Tibial nerve (tissue), 4 donors: ENCODE data around the gene RPL5. TPM values are rescaled to one million over a fixed set of nuclear protein-coding genes. Genes with fewer than 3 reads are reported as not detected.

ENCODE experiments used
- DNase-seq, 2 donors: peaks; one replicate each; pipeline ENCODE4 v3.0.0-alpha.2; 2019; ENCODE audit warnings: low spot score in 2 of 2
- H3K27ac ChIP-seq, 4 donors: fragments of 200-600 bp; sonication (generic) in 3 of 4; one replicate each; pipeline ENCODE4 v1.5.1; 2017 to 2019; ENCODE audit warnings: mild to moderate bottlenecking in 1 of 4
- H3K27me3 ChIP-seq, 2 donors: fragments of 200-600 bp; sonication (generic) in 1 of 2; one replicate each; pipeline versions ENCODE4 v1.5.1 to v1.6.0; 2017 to 2019
- H3K36me3 ChIP-seq, 3 donors: fragments of 200-600 bp; sonication (generic); one replicate each; pipeline ENCODE4 v1.5.1; 2018 to 2019
- H3K4me1 ChIP-seq, 4 donors: fragments of 200-600 bp; sonication (generic) in 3 of 4; one replicate each; pipeline ENCODE4 v1.5.1; 2017 to 2019
- H3K4me3 ChIP-seq, 4 donors: fragments of 200-600 bp; sonication (generic) in 3 of 4; one replicate each; pipeline ENCODE4 v1.5.1; 2017 to 2019; ENCODE audit warnings: mild to moderate bottlenecking in 1 of 4, moderate library complexity in 1 of 4
- H3K9me3 ChIP-seq, 4 donors: fragments of 200-600 bp; sonication (generic) in 3 of 4; one replicate each; pipeline ENCODE4 v1.5.1; 2017 to 2019
- CTCF ChIP-seq, 5 experiments: fragments of 200-600 bp in 3 of 5; fragments of 450-650 bp in 2 of 5; sonication (generic) in 3 of 5; IDR thresholded peaks; one replicate each; pipeline ENCODE4 v1.5.1; 2016 to 2019; ENCODE audit warnings: antibody characterized with exemption in 5 of 5, mild to moderate bottlenecking in 3 of 5, moderate library complexity in 2 of 5
- EP300 ChIP-seq, 2 donors: sonication (generic); formaldehyde crosslinking; IDR thresholded peaks; one replicate each; pipeline ENCODE4 v1.6.1; 2017; ENCODE audit warnings: antibody characterized with exemption in 2 of 2, mild to moderate bottlenecking in 1 of 2
- POLR2A ChIP-seq, 2 donors: fragments of 450-650 bp; IDR thresholded peaks; one replicate each; pipeline ENCODE4 v1.6.1; 2017; ENCODE audit warnings: antibody characterized with exemption in 2 of 2, mild to moderate bottlenecking in 2 of 2, moderate library complexity in 2 of 2
- WGBS, 2 donors: methylation state at CpG; one replicate each; pipeline ENCODE4 v1.1.5; 2018; 5-methylcytosine and 5-hydroxymethylcytosine counted together
- total RNA-seq, 4 donors: library from RNA; depleted of rRNA; stranded (reverse); fragments of >200 nt; gene quantifications; one replicate each; pipeline ENCODE4 v1.1.0, GENCODE V29; 2016

The RPL5 gene
- total RNA-seq, 4 donors from 2014 or later, result 1,387 to 1,574 (median 1,436) TPM

GRCh38 chr1:92872719-92873118, 40.9 kb downstream of the RPL5 start:
- no peak for DNase-seq
- no peaks in the 10 kb centered on the region for H3K36me3 ChIP-seq
- WGBS, 2 donors, result 72 to 81% methylated on average over 2 of the region's 2 CpGs
- H3K4me3 ChIP-seq, result no peak overlapping the region
- TF ChIP-seq CTCF (IDR thresholded peaks at IDR 0.05), result no peak
- no peak for TF ChIP-seq POLR2A (IDR thresholded peaks at IDR 0.05)
- no peak for TF ChIP-seq EP300 (IDR thresholded peaks at IDR 0.05)
- peaks cover 0 to 15% (median 0%) of the 10 kb centered on the region in 4 donors for H3K4me1 ChIP-seq
- no peak overlapping the region for H3K27ac ChIP-seq
- H3K9me3 ChIP-seq, result peaks cover 0 to 9% (median 0%) of the 10 kb centered on the region in 4 donors
- H3K27me3 ChIP-seq, result no peaks in the 10 kb centered on the region

- no peak for DNase-seq
- peaks cover 0 to 25% (median 0%) of the 10 kb centered on the region in 4 donors for H3K4me1 ChIP-seq
- TF ChIP-seq POLR2A (IDR thresholded peaks at IDR 0.05) (no peak), CTCF (IDR thresholded peaks at IDR 0.05) (no peak), EP300 (IDR thresholded peaks at IDR 0.05) (no peak)
- no peak overlapping the region for H3K27ac ChIP-seq
- WGBS, 2 donors, result 82 to 89% methylated on average over 2 of the region's 2 CpGs
- no peak overlapping the region for H3K4me3 ChIP-seq
- no peaks in the 10 kb centered on the region for H3K27me3 ChIP-seq
- no peaks in the 10 kb centered on the region for H3K36me3 ChIP-seq
- peaks cover 0 to 9% (median 0%) of the 10 kb centered on the region in 4 donors for H3K9me3 ChIP-seq
These were observed 43.1 kb downstream of the RPL5 start for GRCh38 chr1:92874987-92875386.

- TF ChIP-seq POLR2A (IDR thresholded peaks at IDR 0.05) (no peak), EP300 (IDR thresholded peaks at IDR 0.05) (no peak), CTCF (IDR thresholded peaks at IDR 0.05) (no peak)
- H3K4me1 ChIP-seq, result peaks cover 0 to 25% (median 0%) of the 10 kb centered on the region in 4 donors
- no peaks in the 10 kb centered on the region for H3K27me3 ChIP-seq
- DNase-seq, result no peak
- no peaks in the 10 kb centered on the region for H3K36me3 ChIP-seq
- H3K9me3 ChIP-seq, result peaks cover 0 to 9% (median 0%) of the 10 kb centered on the region in 4 donors
- no peak overlapping the region for H3K27ac ChIP-seq
- WGBS, 2 donors, result 44 to 62% methylated on average over 4 of the region's 4 CpGs
- no peak overlapping the region for H3K4me3 ChIP-seq
These were observed 44.5 kb downstream of the RPL5 start for GRCh38 chr1:92876351-92876750.

GRCh38 chr1:92877081-92877711, 45.4 kb downstream of the RPL5 start:
- Histone ChIP-seq H3K36me3 (no peaks in the 10 kb centered on the region), H3K27me3 (no peaks in the 10 kb centered on the region), H3K27ac (no peak overlapping the region), H3K4me1 (peaks cover 0 to 25% (median 0%) of the 10 kb centered on the region in 4 donors), H3K9me3 (peaks cover 0 to 7% (median 0%) of the 10 kb centered on the region in 4 donors), H3K4me3 (no peak overlapping the region)
- DNase-seq, result no peak
- no peak for TF ChIP-seq EP300 (IDR thresholded peaks at IDR 0.05)
- no peak for TF ChIP-seq POLR2A (IDR thresholded peaks at IDR 0.05)
- TF ChIP-seq CTCF (IDR thresholded peaks at IDR 0.05), result no peak
- WGBS, 2 donors, result 23 to 34% methylated on average over 4 of the region's 4 CpGs

GRCh38 chr1:92877792-92878191, 46.0 kb downstream of the RPL5 start:
- H3K36me3 ChIP-seq, result no peaks in the 10 kb centered on the region
- TF ChIP-seq POLR2A (IDR thresholded peaks at IDR 0.05), result no peak
- TF ChIP-seq EP300 (IDR thresholded peaks at IDR 0.05), result no peak
- no peak for TF ChIP-seq CTCF (IDR thresholded peaks at IDR 0.05)
- DNase-seq, result no peak
- no peaks in the 10 kb centered on the region for H3K27me3 ChIP-seq
- H3K27ac ChIP-seq, result no peak overlapping the region
- no peak overlapping the region for H3K4me3 ChIP-seq
- 60 to 69% methylated on average over 4 of the region's 4 CpGs for WGBS, 2 donors
- peaks cover 0 to 25% (median 1%) of the 10 kb centered on the region in 4 donors for H3K4me1 ChIP-seq
- H3K9me3 ChIP-seq, result peaks cover 0 to under 1% (median 0%) of the 10 kb centered on the region in 4 donors
